Fibroblast of lung (primary cell): Measurements from ENCODE around the gene SDK2. TPM values are rescaled to one million over a fixed set of nuclear protein-coding genes. Genes with fewer than 3 reads are reported as not detected.

Experiments used
- DNase-seq, 2 donors: peaks; one replicate each; pipeline versions ENCODE4 v3.0.0 to v3.0.0-alpha.2; 2010; ENCODE audit warnings: low read depth in 2 of 2
- H2AFZ ChIP-seq: 2 replicates; pipeline ENCODE4 v1.5.1; 2012; ENCODE audit warnings: low read length, control low read depth, inconsistent platforms
- H3K27ac ChIP-seq: 2 replicates; pipeline ENCODE4 v1.5.1; 2011; ENCODE audit warnings: low read length, control low read depth; ENCODE audit not compliant: insufficient read depth
- H3K27me3 ChIP-seq: 2 replicates; pipeline ENCODE4 v1.5.1; 2011; ENCODE audit warnings: mild to moderate bottlenecking, low read length; ENCODE audit not compliant: control insufficient read depth, insufficient read depth
- H3K36me3 ChIP-seq: 2 replicates; pipeline ENCODE4 v1.5.1; 2011; ENCODE audit warnings: low read length; ENCODE audit not compliant: control insufficient read depth, insufficient read depth
- H3K4me1 ChIP-seq: 2 replicates; pipeline ENCODE4 v1.5.1; 2011; ENCODE audit warnings: low read length; ENCODE audit not compliant: control insufficient read depth, insufficient read depth; ENCODE audit errors: extremely low read depth
- H3K4me2 ChIP-seq: 2 replicates; pipeline ENCODE4 v1.5.1; 2011; ENCODE audit warnings: low read length, control low read depth; ENCODE audit not compliant: insufficient read depth; ENCODE audit errors: extremely low read depth
- H3K4me3 ChIP-seq, 4 experiments: fragments of 200-600 bp in 1 of 4; sonication (generic) in 1 of 4; replicated peaks in 1 of 4; 2 replicates each; pipeline ENCODE4 v1.5.1; 2011 to 2016; ENCODE audit warnings: low read length in 4 of 4, low read depth in 3 of 4, mild to moderate bottlenecking in 3 of 4, control low read depth in 2 of 4, inconsistent platforms in 1 of 4, mixed read lengths in 1 of 4; ENCODE audit not compliant: insufficient read depth in 1 of 4; ENCODE audit errors: control extremely low read depth in 1 of 4
- H3K79me2 ChIP-seq: 2 replicates; pipeline ENCODE4 v1.5.1; 2012; ENCODE audit warnings: mild to moderate bottlenecking, low read length, inconsistent platforms; ENCODE audit not compliant: control insufficient read depth, insufficient read depth
- H3K9ac ChIP-seq: 2 replicates; pipeline ENCODE4 v1.5.1; 2011; ENCODE audit warnings: mild to moderate bottlenecking, low read length, control low read depth; ENCODE audit not compliant: insufficient read depth
- H3K9me3 ChIP-seq: 2 replicates; pipeline ENCODE4 v1.5.1; 2012; ENCODE audit warnings: low read depth, low read length; ENCODE audit not compliant: control insufficient read depth, insufficient read depth
- H4K20me1 ChIP-seq: 2 replicates; pipeline ENCODE4 v1.5.1; 2011; ENCODE audit warnings: low read length; ENCODE audit not compliant: control insufficient read depth, insufficient read depth; ENCODE audit errors: extremely low read depth
- CTCF ChIP-seq, 2 donors: IDR thresholded peaks in 1 of 2; conservative IDR thresholded peaks in 1 of 2; 1 replicate in 1 of 2; 2 replicates in 1 of 2; pipeline ENCODE4 v1.5.1; 2011 to 2012; ENCODE audit warnings: low read length in 2 of 2, control low read depth in 1 of 2, inconsistent platforms in 1 of 2, low read depth in 1 of 2, mild to moderate bottlenecking in 1 of 2
- EZH2 ChIP-seq: IDR thresholded peaks from 2 replicates; pipeline ENCODE4 v1.5.1; 2012; ENCODE audit warnings: low read length, control low read depth, mild to moderate bottlenecking; ENCODE audit errors: missing control alignments
- polyA plus RNA-seq, 2 donors: library from polyadenylated mRNA; depleted of rRNA in 1 of 2; stranded (reverse) in 1 of 2; unstranded in 1 of 2; fragments of >200 nt; gene quantifications; 2 replicates each; pipeline ENCODE4 v1.2.1, GENCODE V29; 2011 to 2012; ENCODE audit warnings: missing spikeins in 1 of 2
- total RNA-seq: library from RNA; depleted of rRNA; stranded (reverse); fragments of >200 nt; gene quantifications from 2 replicates; pipeline ENCODE4 v1.2.1, GENCODE V29; 2014

The SDK2 gene
- total and polyA plus RNA-seq, 2 donors (not counting 1 experiment from before 2014, with no cell fraction given): under 0.01 to 0.01 TPM

GRCh38 chr17:73378974-73379470 lies 265.2 kb downstream of the SDK2 start:
- no peak for DNase-seq
- Histone ChIP-seq H3K4me1 (no peaks in the 10 kb centered on the region), H3K9ac (no peak overlapping the region), H3K4me3 (no peak overlapping the region), H2AFZ (no peak overlapping the region), H4K20me1 (no peaks in the 10 kb centered on the region), H3K36me3 (no peaks in the 10 kb centered on the region), H3K9me3 (no peaks in the 10 kb centered on the region), H3K79me2 (no peaks in the 10 kb centered on the region), H3K4me2 (no peak overlapping the region), H3K27ac (no peak overlapping the region), H3K27me3 (peaks cover 3% of the 10 kb centered on the region)
- TF ChIP-seq CTCF (conservative IDR thresholded peaks at IDR 0.05 in 1 of 2, IDR thresholded peaks at IDR 0.05 in 1 of 2; ENCODE audit: low read depth in 1 of 2, low read length in 2 of 2) (no peak), EZH2 (no peak)

GRCh38 chr17:73376636-73377035 lies 267.6 kb downstream of the SDK2 start:
- TF ChIP-seq EZH2: no peak
- TF ChIP-seq CTCF (conservative IDR thresholded peaks at IDR 0.05 in 1 of 2, IDR thresholded peaks at IDR 0.05 in 1 of 2; ENCODE audit: low read depth in 1 of 2, low read length in 2 of 2): no peak
- no peak overlapping the region for H3K4me2 ChIP-seq
- no peak overlapping the region for H3K27ac ChIP-seq
- no peak overlapping the region for H3K9ac ChIP-seq
- no peaks in the 10 kb centered on the region for H3K79me2 ChIP-seq
- no peak overlapping the region for H2AFZ ChIP-seq
- peaks cover 12% of the 10 kb centered on the region for H3K27me3 ChIP-seq
- H3K4me1 ChIP-seq: no peaks in the 10 kb centered on the region
- H3K4me3 ChIP-seq: no peak overlapping the region
- no peaks in the 10 kb centered on the region for H3K9me3 ChIP-seq
- no peak for DNase-seq
- H4K20me1 ChIP-seq: no peaks in the 10 kb centered on the region
- no peaks in the 10 kb centered on the region for H3K36me3 ChIP-seq

- DNase-seq: no peak
- Histone ChIP-seq H3K79me2 (no peaks in the 10 kb centered on the region), H3K36me3 (no peaks in the 10 kb centered on the region), H3K27me3 (peaks cover 12% of the 10 kb centered on the region), H3K4me3 (no peak overlapping the region), H3K9me3 (no peaks in the 10 kb centered on the region), H3K27ac (no peak overlapping the region), H3K9ac (no peak overlapping the region), H3K4me1 (no peaks in the 10 kb centered on the region), H2AFZ (no peak overlapping the region), H4K20me1 (no peaks in the 10 kb centered on the region), H3K4me2 (no peak overlapping the region)
- TF ChIP-seq CTCF (conservative IDR thresholded peaks at IDR 0.05 in 1 of 2, IDR thresholded peaks at IDR 0.05 in 1 of 2; ENCODE audit: low read depth in 1 of 2, low read length in 2 of 2) (no peak), EZH2 (no peak)
Observed at GRCh38 chr17:73376152-73376551, 268.1 kb downstream of the SDK2 start.
